ENCODE data around the gene DRAM1. TPM values are rescaled to one million over a fixed set of nuclear protein-coding genes. Genes with fewer than 3 reads are reported as not detected.
"Not testable (repeated sequence)": the region's sequence is repeated elsewhere in the genome, so short reads cannot be mapped to it uniquely, and the experiment has no call there.

Gene DRAM1
- total RNA-seq, 3 donors from 2014 or later: 31.2 to 32.4 (median 31.6) TPM

- no peak for DNase-seq (ENCODE audit: low spot score in 2 of 2)
- H3K9me3 ChIP-seq: no peaks in the 10 kb centered on the region
- H3K27ac ChIP-seq: no peak overlapping the region
- no peak overlapping the region for H3K4me3 ChIP-seq
- H3K4me1 ChIP-seq: no peaks in the 10 kb centered on the region
- no peaks in the 10 kb centered on the region for H3K36me3 ChIP-seq
- TF ChIP-seq POLR2AphosphoS5 (IDR thresholded peaks at IDR 0.05) (no peak), CTCF (IDR thresholded peaks at IDR 0.05) (no peak), POLR2A (IDR thresholded peaks at IDR 0.05) (no peak)
- no peaks in the 10 kb centered on the region for H3K27me3 ChIP-seq
- intact Hi-C loops (cut with DNase I; ENCODE audit: low total_unique reads): no loop called here
Measured at GRCh38 chr12:101855976-101856375, 21.4 kb upstream of the DRAM1 start.

GRCh38 chr12:101856614-101857013 lies 20.8 kb upstream of the DRAM1 start:
- DNase-seq (ENCODE audit: low spot score in 2 of 2); H3K27ac ChIP-seq; intact Hi-C loops (cut with DNase I; ENCODE audit: low total_unique reads): not testable (repeated sequence)

GRCh38 chr12:101857043-101857558 lies 20.3 kb upstream of the DRAM1 start:
- no peak overlapping the region for H3K27ac ChIP-seq
- no peak for TF ChIP-seq CTCF (IDR thresholded peaks at IDR 0.05)
- TF ChIP-seq POLR2A (IDR thresholded peaks at IDR 0.05): no peak
- TF ChIP-seq POLR2AphosphoS5 (IDR thresholded peaks at IDR 0.05): no peak

More at GRCh38 chr12:101856614-101857013, 20.8 kb upstream of the DRAM1 start:
- not testable (repeated sequence) for H3K9me3 ChIP-seq, H3K4me3 ChIP-seq, H3K36me3 ChIP-seq, H3K27me3 ChIP-seq, H3K4me1 ChIP-seq

GRCh38 chr12:101858361-101858760 lies 19.0 kb upstream of the DRAM1 start:
- H3K27ac ChIP-seq: no peak overlapping the region
- intact Hi-C loops (cut with DNase I; ENCODE audit: low total_unique reads): no loop called here
- H3K9me3 ChIP-seq: no peaks in the 10 kb centered on the region
- no peak overlapping the region for H3K4me3 ChIP-seq
- TF ChIP-seq POLR2AphosphoS5 (IDR thresholded peaks at IDR 0.05) (no peak), CTCF (IDR thresholded peaks at IDR 0.05) (no peak), POLR2A (IDR thresholded peaks at IDR 0.05) (no peak)
- no peaks in the 10 kb centered on the region for H3K27me3 ChIP-seq
- DNase-seq (ENCODE audit: low spot score in 2 of 2): no peak
- no peaks in the 10 kb centered on the region for H3K36me3 ChIP-seq
- no peaks in the 10 kb centered on the region for H3K4me1 ChIP-seq

More at GRCh38 chr12:101857043-101857558, 20.3 kb upstream of the DRAM1 start:
- Histone ChIP-seq H3K36me3 (no peaks in the 10 kb centered on the region), H3K4me1 (no peaks in the 10 kb centered on the region), H3K4me3 (no peak overlapping the region), H3K9me3 (no peaks in the 10 kb centered on the region), H3K27me3 (no peaks in the 10 kb centered on the region)
- intact Hi-C loops (cut with DNase I; ENCODE audit: low total_unique reads): no loop called here
- DNase-seq (ENCODE audit: low spot score in 2 of 2): no peak

GRCh38 chr12:101859664-101860607 lies 17.4 kb upstream of the DRAM1 start:
- intact Hi-C loops (cut with DNase I; ENCODE audit: low total_unique reads): no loop called here
- Histone ChIP-seq H3K9me3 (no peaks in the 10 kb centered on the region), H3K27ac (no peak overlapping the region), H3K4me3 (no peak overlapping the region), H3K27me3 (no peaks in the 10 kb centered on the region), H3K4me1 (no peaks in the 10 kb centered on the region), H3K36me3 (no peaks in the 10 kb centered on the region)
- DNase-seq (ENCODE audit: low spot score in 2 of 2): no peak
- TF ChIP-seq CTCF (IDR thresholded peaks at IDR 0.05): no peak
- no peak for TF ChIP-seq POLR2AphosphoS5 (IDR thresholded peaks at IDR 0.05)
- TF ChIP-seq POLR2A (IDR thresholded peaks at IDR 0.05): no peak

- DNase-seq (ENCODE audit: low spot score in 2 of 2); H3K4me3 ChIP-seq; H3K9me3 ChIP-seq; H3K4me1 ChIP-seq; H3K27ac ChIP-seq; H3K27me3 ChIP-seq; intact Hi-C loops (cut with DNase I; ENCODE audit: low total_unique reads); H3K36me3 ChIP-seq: not testable (repeated sequence)
Measured at GRCh38 chr12:101861688-101862087, 15.7 kb upstream of the DRAM1 start.
